GM10266 (cell line): ENCODE data around the gene RAP2C.

Experiments
- DNase-seq: peaks from one replicate; pipeline ENCODE4 v3.0.0; 2012; ENCODE audit errors: extremely low spot score
- CTCF ChIP-seq: IDR thresholded peaks from 2 replicates; pipeline ENCODE4 v1.5.1; 2012; ENCODE audit warnings: mild to moderate bottlenecking, low read depth; ENCODE audit not compliant: control insufficient read depth, insufficient read depth; ENCODE audit errors: missing control alignments

Gene RAP2C

GRCh38 chrX:132153166-132153565 is 66.1 kb downstream of the RAP2C start:
- no peak for TF ChIP-seq CTCF
- DNase-seq, result no peak
